ENCODE data around the gene UBE2O. TPM values are rescaled to one million over a fixed set of nuclear protein-coding genes. Genes with fewer than 3 reads are reported as not detected.
"Not testable (repeated sequence)": the region's sequence is repeated elsewhere in the genome, so short reads cannot be mapped to it uniquely, and the experiment has no call there.

Gene UBE2O
- polyA plus RNA-seq, 1 donor: 21.0 TPM

- Histone ChIP-seq H3K27me3 (ENCODE audit: control insufficient read depth, insufficient read depth, low read length) (no peaks in the 10 kb centered on the region), H3K4me3 (ENCODE audit: low read length) (no peak overlapping the region), H3K9me3 (ENCODE audit: control insufficient read depth, low read depth, low read length) (peaks cover 17% of the 10 kb centered on the region), H3K4me1 (ENCODE audit: control insufficient read depth, insufficient read depth, low read length) (peaks cover 7% of the 10 kb centered on the region), H3K27ac (ENCODE audit: low read length) (no peak overlapping the region), H3K36me3 (ENCODE audit: control insufficient read depth, insufficient read depth, low read length) (no peaks in the 10 kb centered on the region)
- WGBS (ENCODE audit: insufficient coverage, low lambda C conversion rate): 100% methylated on average over 1 of the region's 11 CpGs
- DNase-seq: no peak
Observed at GRCh38 chr17:76368545-76368944, 84.4 kb downstream of the UBE2O start.

GRCh38 chr17:76367642-76368041 lies 85.3 kb downstream of the UBE2O start:
- Histone ChIP-seq H3K9me3 (ENCODE audit: control insufficient read depth, low read depth, low read length) (peaks cover 17% of the 10 kb centered on the region), H3K4me3 (ENCODE audit: low read length) (no peak overlapping the region), H3K36me3 (ENCODE audit: control insufficient read depth, insufficient read depth, low read length) (no peaks in the 10 kb centered on the region), H3K4me1 (ENCODE audit: control insufficient read depth, insufficient read depth, low read length) (peaks cover 7% of the 10 kb centered on the region), H3K27me3 (ENCODE audit: control insufficient read depth, insufficient read depth, low read length) (no peaks in the 10 kb centered on the region), H3K27ac (ENCODE audit: low read length) (no peak overlapping the region)
- DNase-seq: peak in 1 of 2 donors; percentile 72
- WGBS (ENCODE audit: insufficient coverage, low lambda C conversion rate): no CpG with 5 or more reads among the region's 6 CpGs

GRCh38 chr17:76366247-76366646 lies 86.7 kb downstream of the UBE2O start:
- no CpG with 5 or more reads among the region's 3 CpGs for WGBS (ENCODE audit: insufficient coverage, low lambda C conversion rate)
- peaks cover 7% of the 10 kb centered on the region for H3K4me1 ChIP-seq (ENCODE audit: control insufficient read depth, insufficient read depth, low read length)
- H3K36me3 ChIP-seq (ENCODE audit: control insufficient read depth, insufficient read depth, low read length): no peaks in the 10 kb centered on the region
- DNase-seq: no peak
- H3K4me3 ChIP-seq (ENCODE audit: low read length): no peak overlapping the region
- peaks cover 17% of the 10 kb centered on the region for H3K9me3 ChIP-seq (ENCODE audit: control insufficient read depth, low read depth, low read length)
- H3K27me3 ChIP-seq (ENCODE audit: control insufficient read depth, insufficient read depth, low read length): no peaks in the 10 kb centered on the region
- no peak overlapping the region for H3K27ac ChIP-seq (ENCODE audit: low read length)

- WGBS (ENCODE audit: insufficient coverage, low lambda C conversion rate): 75% methylated on average over 2 of the region's 12 CpGs
- no peak overlapping the region for H3K27ac ChIP-seq (ENCODE audit: low read length)
- H3K4me1 ChIP-seq (ENCODE audit: control insufficient read depth, insufficient read depth, low read length): peaks cover 7% of the 10 kb centered on the region
- H3K4me3 ChIP-seq (ENCODE audit: low read length): no peak overlapping the region
- no peaks in the 10 kb centered on the region for H3K36me3 ChIP-seq (ENCODE audit: control insufficient read depth, insufficient read depth, low read length)
- H3K27me3 ChIP-seq (ENCODE audit: control insufficient read depth, insufficient read depth, low read length): no peaks in the 10 kb centered on the region
- no peak for DNase-seq
- peaks cover 17% of the 10 kb centered on the region for H3K9me3 ChIP-seq (ENCODE audit: control insufficient read depth, low read depth, low read length)
Observed at GRCh38 chr17:76365256-76365903, 87.6 kb downstream of the UBE2O start.

GRCh38 chr17:76363107-76363842 lies 89.7 kb downstream of the UBE2O start:
- peaks cover 6% of the 10 kb centered on the region for H3K9me3 ChIP-seq (ENCODE audit: control insufficient read depth, low read depth, low read length)
- H3K4me1 ChIP-seq (ENCODE audit: control insufficient read depth, insufficient read depth, low read length): peaks cover 7% of the 10 kb centered on the region
- no peaks in the 10 kb centered on the region for H3K36me3 ChIP-seq (ENCODE audit: control insufficient read depth, insufficient read depth, low read length)
- DNase-seq: no peak
- H3K27me3 ChIP-seq (ENCODE audit: control insufficient read depth, insufficient read depth, low read length): no peaks in the 10 kb centered on the region
- no peak overlapping the region for H3K4me3 ChIP-seq (ENCODE audit: low read length)
- H3K27ac ChIP-seq (ENCODE audit: low read length): no peak overlapping the region
- WGBS (ENCODE audit: insufficient coverage, low lambda C conversion rate): no CpG with 5 or more reads among the region's 11 CpGs

GRCh38 chr17:76360461-76360860 lies 92.5 kb downstream of the UBE2O start:
- Histone ChIP-seq H3K27ac (ENCODE audit: low read length) (no peak overlapping the region), H3K9me3 (ENCODE audit: control insufficient read depth, low read depth, low read length) (no peaks in the 10 kb centered on the region), H3K4me1 (ENCODE audit: control insufficient read depth, insufficient read depth, low read length) (no peaks in the 10 kb centered on the region), H3K4me3 (ENCODE audit: low read length) (no peak overlapping the region), H3K27me3 (ENCODE audit: control insufficient read depth, insufficient read depth, low read length) (no peaks in the 10 kb centered on the region), H3K36me3 (ENCODE audit: control insufficient read depth, insufficient read depth, low read length) (no peaks in the 10 kb centered on the region)
- no peak for DNase-seq
- WGBS (ENCODE audit: insufficient coverage, low lambda C conversion rate): 58% methylated on average over 2 of the region's 2 CpGs

GRCh38 chr17:76359776-76360175 lies 93.2 kb downstream of the UBE2O start:
- not testable (repeated sequence) for H3K27ac ChIP-seq (ENCODE audit: low read length); H3K4me3 ChIP-seq (ENCODE audit: low read length); H3K27me3 ChIP-seq (ENCODE audit: control insufficient read depth, insufficient read depth, low read length); H3K36me3 ChIP-seq (ENCODE audit: control insufficient read depth, insufficient read depth, low read length); H3K9me3 ChIP-seq (ENCODE audit: control insufficient read depth, low read depth, low read length); H3K4me1 ChIP-seq (ENCODE audit: control insufficient read depth, insufficient read depth, low read length); DNase-seq
- WGBS (ENCODE audit: insufficient coverage, low lambda C conversion rate): no CpG with 5 or more reads among the region's 6 CpGs

- Histone ChIP-seq H3K36me3 (ENCODE audit: control insufficient read depth, insufficient read depth, low read length) (no peaks in the 10 kb centered on the region), H3K4me1 (ENCODE audit: control insufficient read depth, insufficient read depth, low read length) (no peaks in the 10 kb centered on the region), H3K4me3 (ENCODE audit: low read length) (no peak overlapping the region), H3K27me3 (ENCODE audit: control insufficient read depth, insufficient read depth, low read length) (no peaks in the 10 kb centered on the region), H3K27ac (ENCODE audit: low read length) (no peak overlapping the region), H3K9me3 (ENCODE audit: control insufficient read depth, low read depth, low read length) (no peaks in the 10 kb centered on the region)
- WGBS (ENCODE audit: insufficient coverage, low lambda C conversion rate): no CpG with 5 or more reads among the region's 6 CpGs
- DNase-seq: no peak
Observed at GRCh38 chr17:76359375-76359774, 93.6 kb downstream of the UBE2O start.

GRCh38 chr17:76357597-76358158 lies 95.3 kb downstream of the UBE2O start:
- H3K27ac ChIP-seq (ENCODE audit: low read length): no peak overlapping the region
- H3K4me3 ChIP-seq (ENCODE audit: low read length): no peak overlapping the region
- no peaks in the 10 kb centered on the region for H3K27me3 ChIP-seq (ENCODE audit: control insufficient read depth, insufficient read depth, low read length)
- no CpG with 5 or more reads among the region's 6 CpGs for WGBS (ENCODE audit: insufficient coverage, low lambda C conversion rate)
- no peaks in the 10 kb centered on the region for H3K9me3 ChIP-seq (ENCODE audit: control insufficient read depth, low read depth, low read length)
- peaks cover 1% of the 10 kb centered on the region for H3K4me1 ChIP-seq (ENCODE audit: control insufficient read depth, insufficient read depth, low read length)
- no peak for DNase-seq
- no peaks in the 10 kb centered on the region for H3K36me3 ChIP-seq (ENCODE audit: control insufficient read depth, insufficient read depth, low read length)

GRCh38 chr17:76356803-76357456 lies 96.0 kb downstream of the UBE2O start:
- Histone ChIP-seq H3K4me3 (ENCODE audit: low read length) (no peak overlapping the region), H3K4me1 (ENCODE audit: control insufficient read depth, insufficient read depth, low read length) (peaks cover 3% of the 10 kb centered on the region), H3K36me3 (ENCODE audit: control insufficient read depth, insufficient read depth, low read length) (no peaks in the 10 kb centered on the region), H3K9me3 (ENCODE audit: control insufficient read depth, low read depth, low read length) (no peaks in the 10 kb centered on the region), H3K27me3 (ENCODE audit: control insufficient read depth, insufficient read depth, low read length) (no peaks in the 10 kb centered on the region), H3K27ac (ENCODE audit: low read length) (no peak overlapping the region)
- no peak for DNase-seq
- no CpG with 5 or more reads among the region's 12 CpGs for WGBS (ENCODE audit: insufficient coverage, low lambda C conversion rate)

Measured in large intestine (tissue), 3 donors.